Measurements from ENCODE around the gene CEBPA. TPM values are rescaled to one million over a fixed set of nuclear protein-coding genes. Genes with fewer than 3 reads are reported as not detected.
"Not testable (repeated sequence)": the region's sequence is repeated elsewhere in the genome, so short reads cannot be mapped to it uniquely, and the experiment has no call there.

CEBPA gene
- polyA plus RNA-seq, 3 donors: 33.6 to 335 (median 60.3) TPM

GRCh38 chr19:33304760-33305647, 2.7 kb upstream of the CEBPA start:
- no peak overlapping the region for H3K27ac ChIP-seq (ENCODE audit: low read depth, low read length)
- WGBS, 3 donors: 45 to 86% (median 86%) methylated on average over 12 of the region's 12 CpGs

- no peak overlapping the region for H3K27ac ChIP-seq (ENCODE audit: low read depth, low read length)
- WGBS, 3 donors: 32 to 50% (median 45%) methylated on average over 13 of the region's 13 CpGs
Observed at GRCh38 chr19:33304371-33304759, 2.0 kb upstream of the CEBPA start.

GRCh38 chr19:33303791-33304345, 1.5 kb upstream of the CEBPA start:
- no peak overlapping the region for H3K27ac ChIP-seq (ENCODE audit: low read depth, low read length)
- WGBS, 3 donors: 3 to 8% (median 7%) methylated on average over 33 of the region's 33 CpGs

GRCh38 chr19:33302974-33303790, 848 bp upstream of the CEBPA start:
- H3K27ac ChIP-seq (ENCODE audit: low read depth, low read length): no peak overlapping the region
- 0 to 1% (median 0%) methylated on average over 66 to 90 of the region's 92 CpGs for WGBS, 3 donors

- H3K27ac ChIP-seq (ENCODE audit: low read depth, low read length): no peak overlapping the region
- WGBS, 3 donors: 0 to 1% (median 1%) methylated on average over 15 to 41 of the region's 41 CpGs
Observed at GRCh38 chr19:33301900-33302174, 497 bp downstream of the CEBPA start.

GRCh38 chr19:33301144-33301899, 1.0 kb downstream of the CEBPA start:
- WGBS, 3 donors: 0 to 2% (median 1%) methylated on average over 61 to 87 of the region's 91 CpGs
- H3K27ac ChIP-seq (ENCODE audit: low read depth, low read length): no peak overlapping the region

GRCh38 chr19:33300894-33301143, 1.5 kb downstream of the CEBPA start:
- H3K27ac ChIP-seq (ENCODE audit: low read depth, low read length): no peak overlapping the region

GRCh38 chr19:33300009-33300893, 2.1 kb downstream of the CEBPA start:
- WGBS, 3 donors: 28 to 49% (median 37%) methylated on average over 25 of the region's 25 CpGs
- H3K27ac ChIP-seq (ENCODE audit: low read depth, low read length): no peak overlapping the region

More at GRCh38 chr19:33300894-33301143, 1.5 kb downstream of the CEBPA start:
- WGBS, 3 donors: 6 to 7% (median 7%) methylated on average over 7 of the region's 7 CpGs

- H3K27ac ChIP-seq (ENCODE audit: low read depth, low read length): no peak overlapping the region
- WGBS, 3 donors: 61 to 72% (median 63%) methylated on average over 6 to 8 of the region's 8 CpGs
Observed at GRCh38 chr19:33299051-33299688, 3.2 kb downstream of the CEBPA start.

- 46 to 76% (median 55%) methylated on average over 22 to 25 of the region's 25 CpGs for WGBS, 3 donors
- H3K27ac ChIP-seq (ENCODE audit: low read depth, low read length): no peak overlapping the region
Observed at GRCh38 chr19:33298146-33298911, 4.0 kb downstream of the CEBPA start.

GRCh38 chr19:33297401-33298145, 4.8 kb downstream of the CEBPA start:
- 58 to 69% (median 64%) methylated on average over 11 of the region's 11 CpGs for WGBS, 3 donors
- H3K27ac ChIP-seq (ENCODE audit: low read depth, low read length): no peak overlapping the region

- 55 to 76% (median 64%) methylated on average over 13 to 14 of the region's 14 CpGs for WGBS, 3 donors
- H3K27ac ChIP-seq (ENCODE audit: low read depth, low read length): no peak overlapping the region
Observed at GRCh38 chr19:33296488-33296971, 5.8 kb downstream of the CEBPA start.

- H3K27ac ChIP-seq (ENCODE audit: low read depth, low read length): no peak overlapping the region
- 73 to 89% (median 74%) methylated on average over 12 of the region's 12 CpGs for WGBS, 3 donors
Observed at GRCh38 chr19:33295621-33296487, 6.5 kb downstream of the CEBPA start.

- not testable (repeated sequence) for H3K27ac ChIP-seq (ENCODE audit: low read depth, low read length)
- WGBS, 3 donors: 85 to 94% (median 89%) methylated on average over 7 of the region's 7 CpGs
Observed at GRCh38 chr19:33295046-33295445, 7.3 kb downstream of the CEBPA start.
